GM19240 (cell line): Measurements from ENCODE around the gene MPI.
"Not testable (repeated sequence)": the region's sequence is repeated elsewhere in the genome, so short reads cannot be mapped to it uniquely, and the experiment has no call there.

Experiments used
- DNase-seq: peaks from one replicate; pipeline ENCODE4 v3.0.0; 2011; ENCODE audit warnings: low spot score; ENCODE audit not compliant: insufficient read length

MPI gene

GRCh38 chr15:74890665-74890960 lies 771 bp downstream of the MPI start:
- DNase-seq, result no peak

DNA sequence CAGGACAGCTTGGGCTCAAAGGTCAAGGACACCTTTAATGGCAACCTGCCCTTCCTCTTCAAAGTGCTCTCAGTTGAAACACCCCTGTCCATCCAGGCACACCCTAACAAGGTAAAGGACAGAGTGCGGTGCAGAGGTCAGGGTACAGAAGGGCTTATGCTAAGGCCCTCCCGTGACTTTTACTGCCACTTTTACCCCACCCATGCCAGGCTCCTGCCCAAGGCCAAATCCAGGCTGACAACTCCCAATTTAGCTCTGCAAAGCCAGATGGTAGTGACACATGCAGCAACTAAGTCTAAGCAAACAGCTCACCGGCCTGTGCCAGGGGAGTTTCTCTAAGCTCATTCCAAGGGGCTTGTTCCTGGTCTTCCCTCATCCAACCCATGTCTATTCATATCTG lies 1.6 kb downstream of the MPI start:
- no peak for DNase-seq

GRCh38 chr15:74892313-74892712 lies 2.5 kb downstream of the MPI start:
- no peak for DNase-seq

- no peak for DNase-seq
Observed at GRCh38 chr15:74892931-74893330, 3.1 kb downstream of the MPI start.

DNA sequence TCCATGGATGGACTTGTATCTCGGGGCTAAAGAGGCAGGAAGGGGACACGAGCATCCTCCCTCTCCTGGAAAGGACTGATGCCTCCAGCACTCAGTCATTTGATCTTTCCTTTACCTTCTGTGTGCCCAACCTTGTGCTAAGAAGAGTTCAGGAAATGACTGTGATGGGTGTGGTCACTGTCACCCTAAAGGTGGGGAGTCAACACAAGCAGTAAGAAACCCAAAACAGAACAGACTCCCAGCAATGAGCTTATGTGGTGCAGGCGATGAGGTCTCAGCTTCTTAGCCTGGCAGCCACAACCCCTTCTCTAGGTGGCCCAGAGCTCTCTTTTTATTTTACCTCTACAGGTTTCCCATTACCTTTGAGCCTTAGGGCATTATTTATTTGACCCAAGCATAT lies 3.8 kb downstream of the MPI start:
- DNase-seq, result no peak

- not testable (repeated sequence) for DNase-seq
Observed at GRCh38 chr15:74894383-74894782, 4.5 kb downstream of the MPI start.

DNA sequence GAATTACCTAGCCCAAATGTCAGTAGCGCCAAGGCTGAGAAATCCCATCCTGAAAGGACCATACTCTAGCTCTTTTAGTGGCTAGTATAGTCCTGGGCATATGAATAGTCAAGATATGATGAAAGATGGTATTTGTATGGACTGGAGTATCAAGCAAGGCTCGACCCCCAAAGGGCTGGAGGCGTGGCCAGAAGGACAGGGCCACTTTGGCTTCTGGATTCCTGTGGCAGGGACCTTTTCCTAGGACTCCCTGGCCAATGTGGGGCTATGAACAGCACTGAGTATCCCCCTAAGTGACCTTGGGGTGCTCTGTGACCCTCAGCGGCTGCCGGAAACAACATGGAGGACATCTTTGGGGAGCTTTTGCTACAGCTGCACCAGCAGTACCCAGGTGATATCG lies 6.0 kb downstream of the MPI start:
- no peak for DNase-seq

- DNase-seq, result no peak
Observed at GRCh38 chr15:74896316-74896715, 6.5 kb downstream of the MPI start.

DNA sequence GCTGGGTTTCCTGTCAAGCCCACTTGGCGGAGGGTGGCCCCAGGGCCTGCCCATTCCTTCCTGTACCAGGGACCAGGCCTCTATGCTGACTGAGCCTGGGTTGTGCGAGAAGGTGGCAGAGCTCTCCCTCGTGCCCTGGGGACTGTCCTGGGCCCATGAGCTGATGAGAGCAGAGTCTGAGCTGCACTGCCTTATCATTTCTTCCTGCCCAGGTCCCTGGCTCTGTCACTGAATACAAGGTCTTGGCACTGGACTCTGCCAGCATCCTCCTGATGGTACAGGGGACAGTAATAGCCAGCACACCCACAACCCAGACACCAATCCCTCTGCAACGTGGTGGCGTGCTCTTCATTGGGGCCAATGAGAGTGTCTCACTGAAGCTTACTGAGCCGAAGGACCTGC lies 7.5 kb downstream of the MPI start:
- DNase-seq, result no peak

DNA sequence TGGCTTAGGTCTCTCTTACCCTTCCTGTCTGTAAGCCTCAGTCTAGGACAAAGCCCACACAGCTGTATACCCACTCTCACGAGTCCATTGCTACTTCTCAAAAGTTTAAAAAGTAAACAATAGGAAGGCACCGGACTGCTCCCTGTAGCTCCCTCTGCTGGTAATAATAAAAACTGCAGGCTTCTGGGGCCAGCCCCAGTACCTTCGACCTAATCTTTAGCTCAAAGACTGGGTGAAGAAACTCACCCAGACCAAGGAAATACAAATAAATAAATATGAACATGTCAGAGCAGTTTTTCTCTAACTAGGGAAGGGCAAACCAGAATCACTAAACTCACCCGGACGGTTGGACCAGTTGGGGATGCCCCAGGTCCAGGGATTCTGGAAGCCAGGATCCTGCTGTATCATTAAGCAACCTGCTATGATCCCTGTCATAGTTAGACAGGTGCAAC lies 11.8 kb downstream of the MPI start:
- peak; percentile 76 for DNase-seq

GRCh38 chr15:74902295-74903075 lies 12.6 kb downstream of the MPI start:
- no peak for DNase-seq

GRCh38 chr15:74903676-74904075 lies 13.8 kb downstream of the MPI start:
- no peak for DNase-seq

- DNase-seq, result no peak
Observed at GRCh38 chr15:74904190-74904805, 14.5 kb downstream of the MPI start.

DNA sequence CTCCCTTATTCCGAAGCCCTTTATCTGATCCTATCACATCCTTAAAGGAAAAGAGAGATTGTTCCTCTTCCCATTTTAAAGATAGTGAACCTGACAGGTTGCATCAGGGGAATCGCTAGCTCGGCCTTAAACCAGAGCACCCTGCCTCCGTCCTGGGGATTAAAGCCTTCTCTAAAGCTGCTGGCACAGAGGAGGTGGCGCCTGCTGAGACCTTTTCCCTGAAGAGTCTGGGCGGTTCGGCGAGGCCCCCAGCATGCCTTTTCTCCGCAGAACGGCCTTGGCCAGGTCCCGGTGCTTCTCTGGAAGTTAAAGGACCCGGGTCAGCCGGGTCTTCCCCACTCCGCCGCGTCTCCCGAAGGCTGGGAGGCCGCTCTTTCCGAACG lies 16.2 kb downstream of the MPI start:
- no peak for DNase-seq

GRCh38 chr15:74906450-74907162 lies 16.8 kb downstream of the MPI start, which contains the start of gene FAM219B:
Gene FAM219B, minus strand, starts transcription at chr15:74906851. Its CDS starts 51 bp downstream, at chr15:74906800.
- DNase-seq, result peak; percentile 91

- DNase-seq, result no peak
Observed at GRCh38 chr15:74907163-74907870, 17.5 kb downstream of the MPI start.

GRCh38 chr15:74908635-74909034 lies 18.8 kb downstream of the MPI start:
- no peak for DNase-seq

DNA sequence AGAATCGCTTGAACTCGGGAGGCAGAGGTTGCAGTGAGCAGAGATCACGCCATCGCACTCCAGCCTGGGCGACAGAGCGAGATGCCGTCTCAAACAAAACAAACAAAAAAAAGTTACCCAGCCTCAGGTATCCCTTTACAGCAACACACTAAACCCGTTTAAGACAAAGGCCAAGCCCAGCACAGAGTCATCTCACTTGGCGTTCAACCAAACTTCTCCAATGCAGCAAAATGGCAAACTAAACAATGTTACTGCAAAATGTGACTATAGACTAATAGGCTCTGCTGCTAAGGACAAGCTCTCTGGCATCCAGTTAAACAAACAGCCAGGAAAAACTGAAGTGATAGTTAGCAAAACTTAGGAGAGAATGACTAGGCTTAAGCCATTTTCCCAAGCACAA lies 23.2 kb downstream of the MPI start:
- no peak for DNase-seq

DNA sequence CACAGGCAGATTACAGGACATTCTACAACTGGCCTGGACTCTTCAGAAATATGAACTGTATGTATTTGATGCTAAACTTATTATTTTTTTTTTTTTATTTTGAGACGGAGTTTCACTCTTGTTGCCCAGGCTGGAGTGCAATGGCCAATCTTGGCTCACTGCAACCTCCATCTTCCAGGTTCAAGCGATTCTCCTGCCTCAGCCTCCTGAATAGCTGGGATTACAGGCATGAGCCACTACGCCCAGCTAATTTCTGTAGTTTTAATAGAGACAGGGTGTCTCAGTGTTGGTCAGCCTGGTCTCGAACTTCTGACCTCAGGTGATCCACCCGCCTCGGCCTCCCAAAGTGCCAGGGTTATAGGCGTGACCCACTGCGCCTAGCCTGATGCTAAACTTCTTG lies 24.0 kb downstream of the MPI start:
- not testable (repeated sequence) for DNase-seq

DNA sequence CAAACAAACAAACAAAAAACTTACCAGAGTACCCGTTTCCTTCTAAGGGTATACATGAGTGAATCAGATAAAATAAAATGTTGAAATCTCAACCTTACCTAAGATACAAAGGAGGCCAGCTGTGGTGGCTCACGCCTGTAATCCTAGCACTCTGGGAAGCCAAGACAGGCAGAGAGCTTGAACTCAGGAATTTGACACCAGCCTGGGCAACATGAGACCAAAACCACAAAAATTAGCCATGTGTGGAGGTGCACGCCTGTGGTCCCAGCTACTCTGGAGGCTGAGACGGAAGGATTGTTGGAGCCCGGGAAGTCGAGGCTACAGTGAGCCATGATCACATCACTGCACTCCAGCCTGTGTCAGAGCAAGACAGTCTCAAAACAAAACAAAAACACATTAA lies 27.8 kb downstream of the MPI start:
- no peak for DNase-seq

- DNase-seq, result no peak
Observed at GRCh38 chr15:74920456-74920855, 30.6 kb downstream of the MPI start.

DNA sequence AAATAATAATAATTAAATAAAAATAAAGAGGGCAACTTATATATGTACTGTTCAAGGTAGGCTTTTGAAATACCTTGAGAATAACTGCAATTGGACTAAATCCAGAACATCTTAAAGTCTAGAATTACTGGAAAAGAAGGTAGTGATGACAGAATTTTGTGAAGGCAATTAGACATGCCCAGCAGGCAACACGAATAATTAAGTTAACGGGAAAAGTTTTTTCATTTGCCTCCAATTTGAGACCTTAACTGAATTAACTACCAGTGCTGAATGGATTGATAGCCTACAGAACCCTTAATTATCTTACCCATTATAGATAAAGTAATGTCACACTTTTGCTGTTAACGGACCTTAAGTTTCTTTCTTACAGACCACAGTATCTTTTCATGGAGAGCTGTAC lies 34.7 kb downstream of the MPI start:
- DNase-seq, result no peak
